Measurements from ENCODE around the gene MGMT. TPM values are rescaled to one million over a fixed set of nuclear protein-coding genes. Genes with fewer than 3 reads are reported as not detected.

Gene MGMT
- total and polyA plus RNA-seq, 9 of the 15 experiments (the other 6 are each of a cell fraction or from before 2014, with no cell fraction given) = 0.03 to 0.29 (median 0.11) TPM; not detected in 4

DNA sequence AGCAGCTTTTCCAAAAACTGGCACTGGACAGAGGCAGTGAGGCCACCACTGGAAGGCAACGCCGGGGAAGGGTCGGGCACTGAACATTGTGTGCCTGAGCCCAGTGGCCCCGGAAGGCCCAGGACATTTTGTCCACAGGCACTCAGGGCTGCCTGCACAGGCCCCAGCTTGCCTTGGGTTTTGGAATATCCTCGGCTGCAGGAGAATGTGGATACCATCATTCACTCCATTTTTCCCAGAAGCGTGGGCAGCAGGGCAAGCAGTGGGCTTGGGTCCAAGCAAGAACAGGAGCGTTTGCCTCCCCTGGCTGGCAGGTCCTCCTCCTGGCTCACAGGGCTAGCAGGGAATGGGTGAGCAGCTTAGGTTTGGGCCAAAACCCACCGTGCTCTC lies 349.6 kb downstream of the MGMT start:
- H3K4me2 ChIP-seq (ENCODE audit: insufficient read depth, low read length) = no peak overlapping the region
- in situ Hi-C loops (cut with MboI) = no loop called here
- H3K27ac ChIP-seq (ENCODE audit: extremely low read depth, low read depth, low read length) = no peak overlapping the region
- intact Hi-C loops (cut with micrococcal nuclease) = no loop called here
- WGBS (ENCODE audit: insufficient coverage, low coverage, missing lambda C conversion rate) = 0% methylated on average over 3 of the region's 8 CpGs
- no peak overlapping the region for H3K4me3 ChIP-seq
- no peaks in the 10 kb centered on the region; a peak in 1 of 5 replicates for H3K27me3 ChIP-seq (ENCODE audit: control insufficient read depth in 2 of 2, insufficient read depth in 2 of 2, low read length in 2 of 2)
- no peaks in the 10 kb centered on the region for H3K4me1 ChIP-seq (replicated peaks in 1 of 2; ENCODE audit: control insufficient read depth in 2 of 2, insufficient read depth in 2 of 2, low read length in 2 of 2)
- no peak for DNase-seq (ENCODE audit: extremely low read depth in 1 of 4, low spot score in 3 of 4)
- H3K9ac ChIP-seq (ENCODE audit: insufficient read depth in 1 of 2, low read depth in 2 of 2, low read length in 2 of 2) = no peak overlapping the region
- no peaks in the 10 kb centered on the region for H3K36me3 ChIP-seq (ENCODE audit: control insufficient read depth, insufficient read depth, low read length)
- no peaks in the 10 kb centered on the region for H4K20me1 ChIP-seq (replicated peaks; ENCODE audit: control insufficient read depth, insufficient read depth, low read length)
- no peaks in the 10 kb centered on the region for H3K9me1 ChIP-seq (ENCODE audit: control insufficient read depth, insufficient read depth, low read length)
- H2AFZ ChIP-seq (ENCODE audit: low read depth, low read length) = no peak overlapping the region
- FAIRE-seq = no peak
- CTCF ChIA-PET (ENCODE audit: low intra/inter-chr PET ratio) = no interaction called here
- H3K79me2 ChIP-seq (ENCODE audit: control insufficient read depth, insufficient read depth, low read length) = no peaks in the 10 kb centered on the region
- TF ChIP-seq U2AF1 (optimal IDR thresholded peaks at IDR 0.05; ENCODE audit: low read depth, low read length) = no peak
- TF ChIP-seq CBFB (CRISPR knock-in tag; IDR thresholded peaks at IDR 0.05) = no peak
- TF ChIP-seq TRIM24 (IDR thresholded peaks at IDR 0.05) = no peak
- TF ChIP-seq CREM (IDR thresholded peaks at IDR 0.05; ENCODE audit: low read depth) = no peak
- ATAC-seq = no peak
- POLR2A ChIA-PET = no interaction called here
- no TSS peak for BruUV-seq (replicated peaks)
- H3K9me3 ChIP-seq (replicated peaks; ENCODE audit: control insufficient read depth, insufficient read depth, low read depth, low read length) = no peaks in the 10 kb centered on the region

Data from K562 (cell line).